NCI-H1694 (cell line): Measurements from ENCODE around the gene TMEM45A.
"Not testable (repeated sequence)": the region's sequence is repeated elsewhere in the genome, so short reads cannot be mapped to it uniquely, and the experiment has no call there.

Experiments
- DNase-seq: peaks from one replicate; lab custom pipeline; 2025; lab: John Stamatoyannopoulos, UW

TMEM45A gene

GRCh38 chr3:100575704-100576103 is 83.3 kb downstream of the TMEM45A start:
- no peak for DNase-seq

GRCh38 chr3:100577382-100578008 is 85.1 kb downstream of the TMEM45A start:
- no peak for DNase-seq

- no peak for DNase-seq
These were observed 86.2 kb downstream of the TMEM45A start for GRCh38 chr3:100578646-100579045.

- no peak for DNase-seq
These were observed 87.7 kb downstream of the TMEM45A start for GRCh38 chr3:100580147-100580546.

- no peak for DNase-seq
These were observed 89.2 kb downstream of the TMEM45A start for GRCh38 chr3:100581650-100582049.

GRCh38 chr3:100582157-100582556 is 89.7 kb downstream of the TMEM45A start:
- not testable (repeated sequence) for DNase-seq

- no peak for DNase-seq
These were observed 91.8 kb downstream of the TMEM45A start for GRCh38 chr3:100584101-100584660.

- no peak for DNase-seq
These were observed 94.4 kb downstream of the TMEM45A start for GRCh38 chr3:100586832-100587231.

- no peak for DNase-seq
These were observed 95.8 kb downstream of the TMEM45A start for GRCh38 chr3:100588251-100588650.

GRCh38 chr3:100590114-100590839 is 97.9 kb downstream of the TMEM45A start:
- DNase-seq = peak; percentile 52

GRCh38 chr3:100590840-100591147 is 98.4 kb downstream of the TMEM45A start:
- no peak for DNase-seq

- no peak for DNase-seq
These were observed 99.0 kb downstream of the TMEM45A start for GRCh38 chr3:100591411-100591810.

- no peak for DNase-seq
These were observed 108.0 kb downstream of the TMEM45A start for GRCh38 chr3:100600181-100601042.

GRCh38 chr3:100602506-100603444 is 110.4 kb downstream of the TMEM45A start:
- no peak for DNase-seq

GRCh38 chr3:100603469-100603868 is 111.0 kb downstream of the TMEM45A start:
- no peak for DNase-seq

GRCh38 chr3:100605358-100605757 is 112.9 kb downstream of the TMEM45A start:
- DNase-seq = no peak

GRCh38 chr3:100606894-100607512 is 114.6 kb downstream of the TMEM45A start:
- no peak for DNase-seq

- DNase-seq = no peak
These were observed 116.9 kb downstream of the TMEM45A start, which contains the start of gene ADGRG7 for GRCh38 chr3:100609305-100609704. ADGRG7 (plus strand) TSS chr3:100609601; CDS start chr3:100609857, 256 bp downstream.

GRCh38 chr3:100609963-100610362 is 117.5 kb downstream of the TMEM45A start:
- DNase-seq = no peak

GRCh38 chr3:100611221-100611620 is 118.8 kb downstream of the TMEM45A start:
- no peak for DNase-seq
